T-cell (primary cell): ENCODE results near the gene MTCH2. TPM values are rescaled to one million over a fixed set of nuclear protein-coding genes. Genes with fewer than 3 reads are reported as not detected.

Experiments used
- ATAC-seq, 4 experiments: fragments of 200-7000 bp in 3 of 4; fragments of 150-1000 bp in 1 of 4; cut with Tn5 transposase; replicated peaks in 1 of 4; 1 replicate in 3 of 4; 2 replicates in 1 of 4; pipeline ENCODE4 v1.10.0; 2021; ENCODE audit warnings: moderate library complexity in 3 of 4, mild to moderate bottlenecking in 2 of 4, moderate number of reproducible peaks in 1 of 4
- CTCF ChIA-PET, 2 donors: fragments of 300-600 bp; sonication (Branson Sonifier 250); formaldehyde crosslinking; loops; one replicate each; lab custom pipeline; 2022; ENCODE audit warnings: antibody characterized with exemption in 2 of 2; lab: Charles Lee
- POLR2A ChIA-PET, 2 donors: fragments of 300-600 bp; sonication (Branson Sonifier 250); formaldehyde crosslinking; loops; one replicate each; lab custom pipeline; 2022; ENCODE audit warnings: antibody characterized with exemption in 2 of 2; lab: Charles Lee
- DNase-seq, 35 experiments: peaks; one replicate each; pipeline versions ENCODE4 v3.0.0 to v3.0.0-alpha.2; 2013 to 2023
- H3K27ac ChIP-seq: one replicate; pipeline ENCODE4 v1.5.1; 2013; ENCODE audit warnings: low read length
- H3K27me3 ChIP-seq, 2 experiments: replicated peaks in 1 of 2; 1 replicate in 1 of 2; 2 replicates in 1 of 2; pipeline versions ENCODE4 v1.6.1 to v1.7.0; 2013; ENCODE audit warnings: low read length in 1 of 2, mixed read lengths in 1 of 2; ENCODE audit not compliant: control insufficient read depth in 2 of 2, insufficient read depth in 2 of 2; ENCODE audit errors: extremely low read depth in 1 of 2
- H3K36me3 ChIP-seq, 2 donors: 1 replicate in 1 of 2; 2 replicates in 1 of 2; pipeline versions ENCODE4 v1.6.1 to v1.7.0; 2013; ENCODE audit warnings: low read length in 1 of 2; ENCODE audit not compliant: control insufficient read depth in 2 of 2, insufficient read depth in 1 of 2; ENCODE audit errors: extremely low read depth in 1 of 2
- H3K4me1 ChIP-seq, 2 experiments: 1 replicate in 1 of 2; 2 replicates in 1 of 2; pipeline versions ENCODE4 v1.6.1 to v1.7.0; 2013; ENCODE audit warnings: low read length in 2 of 2, mixed read lengths in 1 of 2; ENCODE audit not compliant: insufficient read depth in 2 of 2, control insufficient read depth in 1 of 2; ENCODE audit errors: extremely low read depth in 1 of 2
- H3K4me3 ChIP-seq, 2 donors: 1 replicate in 1 of 2; 2 replicates in 1 of 2; pipeline versions ENCODE4 v1.5.1 to v1.7.0; 2013; ENCODE audit warnings: mild to moderate bottlenecking in 2 of 2, low read length in 1 of 2, moderate library complexity in 1 of 2; ENCODE audit not compliant: control insufficient read depth in 1 of 2; ENCODE audit errors: extremely low read depth in 1 of 2
- H3K9me3 ChIP-seq: 2 replicates; pipeline ENCODE4 v1.7.0; 2013
- H3K27ac Mint-ChIP-seq, 2 donors: one replicate each; pipeline ENCODE4 v1.8.0; 2020 to 2021; ENCODE audit warnings: mild to moderate bottlenecking in 2 of 2, mixed read lengths in 2 of 2
- H3K27me3 Mint-ChIP-seq, 2 donors: one replicate each; pipeline ENCODE4 v1.8.0; 2021 to 2022; ENCODE audit warnings: mixed read lengths in 2 of 2
- H3K36me3 Mint-ChIP-seq: one replicate; pipeline ENCODE4 v1.8.0; 2021; ENCODE audit warnings: mixed read lengths
- H3K4me1 Mint-ChIP-seq, 3 donors: one replicate each; pipeline ENCODE4 v1.8.0; 2020 to 2022; ENCODE audit warnings: mixed read lengths in 3 of 3, mild to moderate bottlenecking in 1 of 3
- H3K4me3 Mint-ChIP-seq, 3 donors: one replicate each; pipeline ENCODE4 v1.8.0; 2020 to 2022; ENCODE audit warnings: mild to moderate bottlenecking in 3 of 3, mixed read lengths in 3 of 3, moderate library complexity in 3 of 3
- H3K9me3 Mint-ChIP-seq, 3 donors: one replicate each; pipeline ENCODE4 v1.8.0; 2020 to 2022; ENCODE audit warnings: mixed read lengths in 3 of 3
- WGBS: methylation state at CpG from one replicate; pipeline ENCODE4 v1.1.5; 2013; ENCODE audit warnings: missing lambda C conversion rate; ENCODE audit not compliant: insufficient coverage; 5-methylcytosine and 5-hydroxymethylcytosine counted together
- total RNA-seq, 35 experiments: library from RNA in 6 of 35; stranded (reverse) in 6 of 35; fragments of 120-200 nt in 1 of 35; gene quantifications; one replicate each; pipeline versions ENCODE4 v1.2.1 to v1.2.4 and lab custom pipeline; 2013 to 2026

MTCH2 gene
- total RNA-seq, 5 donors from 2014 or later (not counting 1 experiment from before 2014, with no cell fraction given) = 20.4 to 32.1 (median 26.7) TPM

DNA sequence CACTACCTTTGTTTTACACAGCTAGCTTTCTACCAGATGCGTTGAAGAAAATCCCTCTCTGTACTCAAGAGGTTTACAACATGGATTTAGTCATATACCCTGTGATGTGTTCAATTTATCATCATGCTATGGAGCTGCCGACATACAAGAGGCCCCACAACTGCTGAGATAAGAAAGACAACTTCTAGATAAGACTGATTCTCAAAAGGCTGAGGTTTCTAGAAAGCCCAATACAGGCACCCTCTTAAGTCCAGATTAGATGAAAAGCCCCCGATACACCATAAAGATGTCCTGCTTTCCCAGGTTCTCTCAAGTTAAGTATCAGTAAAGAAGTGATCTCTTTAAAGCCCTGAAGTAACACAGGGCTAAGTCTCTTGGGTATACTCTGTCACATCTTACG is 14.3 kb downstream of the MTCH2 start:
- no peaks in the 10 kb centered on the region for H3K9me3 Mint-ChIP-seq
- H3K4me1 Mint-ChIP-seq = no peaks in the 10 kb centered on the region
- H3K27me3 Mint-ChIP-seq = no peaks in the 10 kb centered on the region
- no peak overlapping the region for H3K27ac ChIP-seq
- H3K4me3 ChIP-seq = no peak overlapping the region
- peaks cover 50% of the 10 kb centered on the region for H3K36me3 Mint-ChIP-seq
- CTCF ChIA-PET = interaction anchor here in 1 of 2 donors (0.5 kb wide), 1 partner anchor 80 kb away, joined by 4 read pairs; no protein-coding TSS in a partner anchor
- ATAC-seq = no peak
- H3K4me3 Mint-ChIP-seq = no peak overlapping the region
- WGBS = no CpG with 5 or more reads among the region's 4 CpGs
- H3K27me3 ChIP-seq = no peaks in the 10 kb centered on the region
- POLR2A ChIA-PET = no interaction called here
- H3K27ac Mint-ChIP-seq = no peak overlapping the region
- no peaks in the 10 kb centered on the region for H3K4me1 ChIP-seq
- H3K36me3 ChIP-seq = peaks cover 2 to 63% of the 10 kb centered on the region in 2 donors
- H3K9me3 ChIP-seq = no peaks in the 10 kb centered on the region
- DNase-seq = no peak

DNA sequence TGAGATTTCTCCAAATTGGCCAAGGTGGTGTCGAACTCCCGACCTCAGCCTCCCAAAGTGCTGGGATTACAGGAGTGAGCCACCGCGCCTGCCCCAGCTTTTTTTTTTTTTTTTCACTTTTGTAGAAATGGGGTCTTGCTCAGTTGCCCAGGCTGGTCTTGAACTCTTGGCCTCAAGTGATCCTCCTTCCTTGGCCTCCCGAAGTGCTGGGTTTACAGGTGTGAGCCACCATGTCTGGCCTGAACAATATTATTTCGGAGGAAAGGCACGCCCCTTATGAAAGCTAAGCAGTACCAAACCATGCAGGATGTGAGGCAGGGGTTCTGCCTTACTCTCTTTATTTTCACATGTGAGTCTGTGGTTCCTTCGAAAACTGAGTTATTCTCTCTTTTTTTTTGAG is 16.1 kb downstream of the MTCH2 start:
- no peak overlapping the region for H3K4me3 ChIP-seq
- no peaks in the 10 kb centered on the region for H3K27me3 Mint-ChIP-seq
- H3K27ac Mint-ChIP-seq = no peak overlapping the region
- H3K36me3 ChIP-seq = peaks cover 2 to 72% of the 10 kb centered on the region in 2 donors
- ATAC-seq (no peak), DNase-seq (no peak)
- POLR2A ChIA-PET = interaction anchor here in 1 of 2 donors (0.6 kb wide), 1 partner anchor 8 kb away, joined by 3 read pairs; no protein-coding TSS in a partner anchor
- WGBS = 100% methylated on average over 6 of the region's 8 CpGs
- no peaks in the 10 kb centered on the region for H3K4me1 ChIP-seq
- no peaks in the 10 kb centered on the region for H3K9me3 ChIP-seq
- peaks cover 48% of the 10 kb centered on the region for H3K36me3 Mint-ChIP-seq
- no peaks in the 10 kb centered on the region for H3K4me1 Mint-ChIP-seq
- H3K27me3 ChIP-seq = no peaks in the 10 kb centered on the region
- no peaks in the 10 kb centered on the region for H3K9me3 Mint-ChIP-seq
- no peak overlapping the region for H3K4me3 Mint-ChIP-seq
- no peak overlapping the region for H3K27ac ChIP-seq
- CTCF ChIA-PET = interaction anchor here in 1 of 2 donors (0.6 kb wide), 1 partner anchor 249 kb away, joined by 3 read pairs; no protein-coding TSS in a partner anchor

DNA sequence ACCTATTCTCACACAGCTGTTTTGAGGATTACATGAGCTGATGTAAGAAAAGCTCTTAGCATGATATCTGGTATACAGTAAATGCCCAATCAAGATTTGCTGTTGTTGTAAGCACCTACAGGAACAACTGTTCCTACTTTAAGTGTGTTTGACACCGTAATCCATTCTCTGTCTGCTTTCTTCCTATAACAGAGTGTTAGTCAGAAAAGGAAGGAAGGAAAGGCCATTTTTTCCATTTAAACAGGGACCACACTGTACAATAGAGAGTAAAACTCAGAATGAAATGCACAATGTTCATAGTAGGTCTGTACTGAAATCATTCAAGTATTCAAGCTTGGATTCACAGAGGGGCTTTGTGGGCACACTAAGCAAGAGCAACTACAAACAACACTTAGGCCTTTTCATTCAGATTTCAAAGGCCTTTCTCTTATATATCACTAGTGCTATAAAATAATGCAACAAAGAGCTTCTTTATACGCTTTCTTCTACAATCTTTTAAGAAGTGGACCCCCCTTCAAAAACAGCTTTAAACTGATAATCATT is 21.5 kb downstream of the MTCH2 start:
- POLR2A ChIA-PET = interaction anchor here (0.5 to 1.1 kb wide), 3 partner anchors 8 to 358 kb away, joined by 3 to 4 read pairs (median 4); no protein-coding TSS in a partner anchor
- H3K36me3 ChIP-seq = peaks cover 5 to 47% of the 10 kb centered on the region in 2 donors

DNA sequence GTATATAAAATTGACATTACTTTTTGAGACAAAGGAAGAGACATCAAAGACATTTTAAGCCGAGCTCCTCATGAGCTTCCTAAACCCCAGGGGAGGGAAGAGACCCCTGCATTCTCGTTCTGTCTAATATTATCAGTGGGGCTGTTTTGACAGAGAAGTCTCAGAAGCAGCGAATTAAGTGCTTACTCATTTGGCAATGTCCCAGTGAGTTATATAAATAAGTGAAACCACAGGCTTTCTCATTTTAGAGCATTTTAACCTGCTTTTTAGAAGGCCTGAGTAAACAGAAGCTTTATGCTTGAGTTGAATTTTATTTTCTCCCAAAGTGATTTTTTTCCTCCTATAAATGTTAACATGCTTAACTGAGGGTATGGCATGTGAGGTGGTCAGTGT is 24.9 kb downstream of the MTCH2 start:
- Histone ChIP-seq H3K4me3 (no peak overlapping the region), H3K27ac (no peak overlapping the region), H3K4me1 (no peaks in the 10 kb centered on the region), H3K27me3 (no peaks in the 10 kb centered on the region), H3K36me3 (peaks cover 5 to 27% of the 10 kb centered on the region in 2 donors), H3K9me3 (no peaks in the 10 kb centered on the region)
- H3K9me3 Mint-ChIP-seq = no peaks in the 10 kb centered on the region
- POLR2A ChIA-PET = no interaction called here
- no peaks in the 10 kb centered on the region for H3K4me1 Mint-ChIP-seq
- H3K27me3 Mint-ChIP-seq = no peaks in the 10 kb centered on the region
- H3K27ac Mint-ChIP-seq = no peak overlapping the region
- no peak overlapping the region for H3K4me3 Mint-ChIP-seq
- H3K36me3 Mint-ChIP-seq = peaks cover 19% of the 10 kb centered on the region
- CTCF ChIA-PET = no interaction called here
- ATAC-seq = no peak
- WGBS = no CpG with 5 or more reads among the region's 3 CpGs
- no peak for DNase-seq

More for the DNA sequence above, 21.5 kb downstream of the MTCH2 start:
- no peak overlapping the region for H3K4me3 ChIP-seq
- H3K9me3 ChIP-seq = no peaks in the 10 kb centered on the region
- Mint-ChIP-seq H3K27me3 (no peaks in the 10 kb centered on the region), H3K4me1 (no peaks in the 10 kb centered on the region), H3K4me3 (no peak overlapping the region), H3K9me3 (no peaks in the 10 kb centered on the region), H3K36me3 (peaks cover 35% of the 10 kb centered on the region), H3K27ac (no peak overlapping the region)
- no peak for DNase-seq
- H3K27me3 ChIP-seq = no peaks in the 10 kb centered on the region
- H3K27ac ChIP-seq = no peak overlapping the region
- ATAC-seq = no peak
- no CpG with 5 or more reads among the region's 2 CpGs for WGBS
- CTCF ChIA-PET = interaction anchor here in 1 of 2 donors (0.5 kb wide), 2 partner anchors 82 to 92 kb away, joined by 3 read pairs; no protein-coding TSS in a partner anchor
- H3K4me1 ChIP-seq = no peaks in the 10 kb centered on the region

DNA sequence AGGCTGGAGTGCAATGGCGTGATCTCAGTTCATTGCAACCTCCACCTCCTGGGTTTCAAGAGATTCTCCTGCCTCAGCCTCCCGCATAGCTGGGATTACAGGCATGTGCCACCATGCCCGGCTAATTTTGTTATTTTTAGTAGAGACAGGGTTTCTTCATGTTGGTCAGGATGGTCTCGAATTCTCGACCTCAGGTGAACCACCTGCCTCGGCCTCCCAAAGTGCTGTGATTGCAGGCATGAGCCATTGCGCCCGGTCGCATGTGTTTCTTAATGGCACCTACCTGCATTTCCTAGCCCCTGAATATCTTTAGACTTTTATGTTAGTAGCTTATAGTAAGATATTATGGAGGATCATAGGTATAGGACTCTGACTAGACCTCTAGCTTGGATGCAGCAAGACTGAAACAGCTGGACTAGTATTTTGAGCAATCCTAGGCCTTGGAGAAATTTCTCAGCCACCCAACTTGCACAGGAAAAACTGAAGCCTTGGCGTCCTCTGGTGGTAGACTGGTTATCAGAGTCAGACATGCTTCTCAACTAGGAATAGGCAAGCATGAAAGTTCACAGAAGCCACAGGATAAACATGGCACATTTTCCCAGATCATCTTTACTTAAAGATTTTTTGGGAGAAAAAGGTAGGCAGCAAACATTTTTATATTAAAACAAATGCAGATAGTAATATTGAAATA is 25.5 kb downstream of the MTCH2 start:
- Histone ChIP-seq H3K27me3 (no peaks in the 10 kb centered on the region), H3K27ac (no peak overlapping the region), H3K36me3 (peaks cover 5 to 22% of the 10 kb centered on the region in 2 donors), H3K9me3 (no peaks in the 10 kb centered on the region), H3K4me3 (no peak overlapping the region), H3K4me1 (no peaks in the 10 kb centered on the region)
- H3K4me3 Mint-ChIP-seq = no peak overlapping the region
- DNase-seq (peak in 3 of 35 experiments; percentile 6 to 22 (median 11)), ATAC-seq (no peak)
- CTCF ChIA-PET = no interaction called here
- WGBS = 96% methylated on average over 4 of the region's 10 CpGs
- H3K27me3 Mint-ChIP-seq = no peaks in the 10 kb centered on the region
- no peak overlapping the region for H3K27ac Mint-ChIP-seq
- peaks cover 16% of the 10 kb centered on the region for H3K36me3 Mint-ChIP-seq
- no peaks in the 10 kb centered on the region for H3K4me1 Mint-ChIP-seq
- H3K9me3 Mint-ChIP-seq = no peaks in the 10 kb centered on the region
- POLR2A ChIA-PET = no interaction called here

DNA sequence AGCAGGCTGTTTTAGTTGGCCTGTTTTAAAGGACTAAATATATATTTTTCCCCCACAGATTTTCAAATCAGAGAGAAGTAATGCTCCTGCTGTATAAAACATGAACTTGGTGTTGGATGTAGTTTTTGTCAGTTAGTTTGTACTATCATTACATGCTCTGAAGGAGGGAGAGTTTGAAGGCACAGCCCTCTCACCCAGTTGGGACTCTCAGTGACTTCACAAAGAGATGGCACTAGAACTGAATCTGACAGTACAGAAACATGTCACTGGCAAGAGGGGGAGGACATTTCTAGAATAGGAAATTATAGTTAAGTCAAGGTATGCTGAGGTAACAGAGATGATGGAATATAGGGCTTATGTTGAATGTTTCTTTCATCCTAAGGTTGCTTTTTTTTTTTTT is 27.1 kb downstream of the MTCH2 start:
- peaks cover 9% of the 10 kb centered on the region in 2 donors for H3K36me3 ChIP-seq
- Mint-ChIP-seq H3K27ac (no peak overlapping the region), H3K27me3 (no peaks in the 10 kb centered on the region), H3K4me3 (no peak overlapping the region), H3K4me1 (peaks cover 0 to 3% (median 0%) of the 10 kb centered on the region in 3 donors), H3K9me3 (no peaks in the 10 kb centered on the region), H3K36me3 (peaks cover 11% of the 10 kb centered on the region)
- CTCF ChIA-PET = no interaction called here
- ATAC-seq (no peak), DNase-seq (no peak)
- H3K9me3 ChIP-seq = no peaks in the 10 kb centered on the region
- H3K27ac ChIP-seq = no peak overlapping the region
- H3K4me1 ChIP-seq = no peaks in the 10 kb centered on the region
- no peaks in the 10 kb centered on the region for H3K27me3 ChIP-seq
- POLR2A ChIA-PET = no interaction called here
- no peak overlapping the region for H3K4me3 ChIP-seq
